HepG2 (cell line): Measurements from ENCODE around the gene RAB6B. TPM values are rescaled to one million over a fixed set of nuclear protein-coding genes. Genes with fewer than 3 reads are reported as not detected.

Source experiments
- ATAC-seq: fragments of 200-7000 bp; cut with Tn5 transposase; 3 replicates; pipeline ENCODE4 v1.9.1; 2020; ENCODE audit warnings: mild to moderate bottlenecking, moderate library complexity
- BruUV-seq: library from RNA; stranded (reverse); fragments of 400-500 nt; replicated peaks from 2 replicates; lab custom pipeline; 2021; lab: Mats Ljungman, UMichigan
- CTCF ChIA-PET: fragments of 300-600 bp; formaldehyde crosslinking; extraction: SDS; loops from one replicate; lab custom pipeline; 2021; ENCODE audit warnings: low total read pairs, inconsistent platforms, low intra/inter-chr PET ratio; lab: Yijun Ruan, JAX
- POLR2A ChIA-PET: fragments of 350-600 bp; sonication (Branson Sonifier 250); formaldehyde crosslinking; loops from one replicate; lab custom pipeline; 2020; ENCODE audit warnings: antibody characterized with exemption, inconsistent platforms; lab: Yijun Ruan, JAX
- DNase-seq: peaks from one replicate; pipeline ENCODE4 v3.0.0-alpha.2; 2015; ENCODE audit warnings: low spot score
- FAIRE-seq: peaks from 3 replicates; lab custom pipeline; 2011; peaks lifted over from hg19 to GRCh38; lab: Jason Lieb, UNC
- H2AFZ ChIP-seq: one replicate; pipeline ENCODE4 v1.6.1; 2011; ENCODE audit warnings: low read length, inconsistent platforms
- H3K27ac ChIP-seq: fragments of 300-600 bp; 3 replicates; pipeline ENCODE4 v1.8.0; 2011; ENCODE audit warnings: mixed run types, mild to moderate bottlenecking, mixed read lengths, low read length, inconsistent platforms; ENCODE audit not compliant: insufficient read depth; ENCODE audit errors: extremely low read length
- H3K27me3 ChIP-seq, 2 experiments: fragments of 200-600 bp in 1 of 2; 2 replicates in 1 of 2; 3 replicates in 1 of 2; pipeline versions ENCODE4 v1.6.0 to v1.8.0; 2011; ENCODE audit warnings: low read length in 2 of 2, mild to moderate bottlenecking in 2 of 2, moderate library complexity in 2 of 2, inconsistent platforms in 1 of 2; ENCODE audit not compliant: insufficient read depth in 2 of 2, control insufficient read depth in 1 of 2
- H3K36me3 ChIP-seq, 2 experiments: fragments of 200-600 bp in 1 of 2; replicated peaks in 1 of 2; 2 replicates in 1 of 2; 3 replicates in 1 of 2; pipeline versions ENCODE4 v1.5.1 to v1.8.0; 2011; ENCODE audit warnings: low read length in 2 of 2, inconsistent platforms in 1 of 2; ENCODE audit not compliant: insufficient read depth in 2 of 2, control insufficient read depth in 1 of 2
- H3K4me1 ChIP-seq: 2 replicates; pipeline ENCODE4 v1.5.1; 2012; ENCODE audit warnings: low read length, inconsistent platforms; ENCODE audit not compliant: insufficient read depth
- H3K4me2 ChIP-seq: 2 replicates; pipeline ENCODE4 v1.6.0; 2011; ENCODE audit warnings: low read depth, low read length, inconsistent platforms
- H3K4me3 ChIP-seq, 3 experiments: fragments of 200-600 bp in 1 of 3; sonication (generic), shearing (Covaris generic) in 1 of 3; replicated peaks in 1 of 3; 2 replicates each; pipeline ENCODE4 v1.5.1; 2011 to 2016; ENCODE audit warnings: low read length in 3 of 3, inconsistent platforms in 2 of 3, low read depth in 2 of 3, mild to moderate bottlenecking in 2 of 3, control low read depth in 1 of 3, mixed read lengths in 1 of 3; ENCODE audit not compliant: insufficient read depth in 1 of 3
- H3K79me2 ChIP-seq: one replicate; pipeline ENCODE4 v1.6.1; 2011; ENCODE audit warnings: low read length, inconsistent platforms; ENCODE audit not compliant: insufficient read depth
- H3K9ac ChIP-seq: 2 replicates; pipeline ENCODE4 v1.6.0; 2011; ENCODE audit warnings: mild to moderate bottlenecking, low read depth, low read length, inconsistent platforms; ENCODE audit not compliant: insufficient read depth
- H3K9me3 ChIP-seq: 2 replicates; pipeline ENCODE4 v1.5.1; 2012; ENCODE audit warnings: mild to moderate bottlenecking, low read length
- H4K20me1 ChIP-seq: 2 replicates; pipeline ENCODE4 v1.6.0; 2011; ENCODE audit warnings: inconsistent platforms, mild to moderate bottlenecking, low read length, moderate library complexity; ENCODE audit not compliant: insufficient read depth
- ATF3 ChIP-seq: sonication (generic); formaldehyde crosslinking; IDR thresholded peaks from 2 replicates; pipeline ENCODE4 v1.4.0; 2020; ENCODE audit warnings: missing genetic modification reagents
- CREB1 ChIP-seq, 2 experiments: fragments of 450-650 bp in 1 of 2; IDR thresholded peaks; 2 replicates each; pipeline ENCODE4 v1.6.1; 2016 to 2017; ENCODE audit warnings: control low read depth in 1 of 2, mild to moderate bottlenecking in 1 of 2, missing compliant biosample characterization in 1 of 2, missing genetic modification characterization in 1 of 2
- FOSL2 ChIP-seq: sonication (generic); formaldehyde crosslinking; IDR thresholded peaks from 2 replicates; pipeline ENCODE4 v1.4.0; 2020; ENCODE audit warnings: missing genetic modification reagents
- HNF4A ChIP-seq: sonication (generic); formaldehyde crosslinking; IDR thresholded peaks from 2 replicates; pipeline ENCODE4 v1.4.0; 2020; ENCODE audit warnings: missing genetic modification reagents
- JUN ChIP-seq: sonication (generic); formaldehyde crosslinking; IDR thresholded peaks from 2 replicates; pipeline ENCODE4 v1.4.0; 2020; ENCODE audit warnings: mild to moderate bottlenecking, missing genetic modification reagents
- MED1 ChIP-seq: sonication (generic); formaldehyde crosslinking; IDR thresholded peaks from 2 replicates; pipeline ENCODE4 v1.4.0; 2020; ENCODE audit warnings: missing genetic modification reagents
- NR2F6 ChIP-seq, 2 experiments: IDR thresholded peaks; 2 replicates each; pipeline ENCODE4 v1.6.1; 2016; ENCODE audit warnings: antibody characterized with exemption in 1 of 2, mild to moderate bottlenecking in 1 of 2
- RXRA ChIP-seq: sonication (generic); formaldehyde crosslinking; IDR thresholded peaks from 2 replicates; pipeline ENCODE4 v1.5.1; 2020; ENCODE audit warnings: missing genetic modification reagents
- SALL1 ChIP-seq: sonication (generic); formaldehyde crosslinking; IDR thresholded peaks from 2 replicates; pipeline ENCODE4 v1.8.0; 2022; ENCODE audit warnings: mild to moderate bottlenecking, missing genetic modification reagents
- TEAD3 ChIP-seq: optimal IDR thresholded peaks from 2 replicates; pipeline ENCODE3; 2016; ENCODE audit warnings: borderline replicate concordance
- ZFP37 ChIP-seq: sonication (generic); formaldehyde crosslinking; IDR thresholded peaks from 2 replicates; pipeline ENCODE4 v1.4.0; 2020; ENCODE audit warnings: missing genetic modification reagents, borderline replicate concordance
- ZFX ChIP-seq: sonication (generic); formaldehyde crosslinking; IDR thresholded peaks from 2 replicates; pipeline ENCODE4 v1.4.0; 2020; ENCODE audit warnings: mild to moderate bottlenecking, low read depth, missing genetic modification reagents, moderate library complexity
- ZFY ChIP-seq: sonication (generic); formaldehyde crosslinking; IDR thresholded peaks from 2 replicates; pipeline ENCODE4 v1.4.0; 2020; ENCODE audit warnings: missing genetic modification reagents
- ZNF589 ChIP-seq: sonication (generic); formaldehyde crosslinking; conservative IDR thresholded peaks from 2 replicates; pipeline ENCODE4 v1.8.0; 2022; ENCODE audit warnings: mild to moderate bottlenecking, moderate library complexity, missing genetic modification reagents
- ZNF746 ChIP-seq: sonication (generic); formaldehyde crosslinking; IDR thresholded peaks from 2 replicates; pipeline ENCODE4 v1.8.0; 2022; ENCODE audit warnings: mild to moderate bottlenecking, missing genetic modification reagents
- ZNF788 ChIP-seq: sonication (generic); formaldehyde crosslinking; IDR thresholded peaks from 2 replicates; pipeline ENCODE4 v1.5.0; 2020; ENCODE audit warnings: mild to moderate bottlenecking, missing genetic modification reagents, borderline replicate concordance
- ZNF792 ChIP-seq: IDR thresholded peaks from 2 replicates; pipeline ENCODE4 v1.6.1; 2016
- ZSCAN25 ChIP-seq: sonication (generic); formaldehyde crosslinking; IDR thresholded peaks from 2 replicates; pipeline ENCODE4 v1.8.0; 2022; ENCODE audit warnings: mild to moderate bottlenecking, missing genetic modification reagents
- WGBS: methylation state at CpG from one replicate; pipeline ENCODE4 v1.1.6; 2017; ENCODE audit warnings: low lambda C conversion rate; 5-methylcytosine and 5-hydroxymethylcytosine counted together
- in situ Hi-C: cut with HindIII; loops from 2 replicates; pipeline ENCODE4 v1.10.0; 2017; ENCODE audit warnings: low pct_unique_long_range_greater_than_20kb; ENCODE audit not compliant: extremely low pct_ligation_motif_present
- intact Hi-C: fragments of 100-400 bp; cut with micrococcal nuclease; formaldehyde crosslinking; loops from one replicate; pipeline ENCODE4 v1.10.0; 2022; ENCODE audit not compliant: unreplicated experiment
- polyA plus RNA-seq, 8 experiments: library from polyadenylated mRNA; depleted of rRNA in 3 of 8; stranded (reverse) in 7 of 8; unstranded in 1 of 8; fragments of >200 nt; fragmentation: Illumina TruSeq in 4 of 8; extraction: Trizol in 4 of 8; gene quantifications; 2 replicates each; pipeline versions ENCODE4 v1.2.1 to v1.2.3, GENCODE V29; 2011 to 2016; ENCODE audit warnings: low read depth in 4 of 8, missing spikeins in 1 of 8, mixed read lengths in 1 of 8; ENCODE audit not compliant: insufficient read depth in 1 of 8
- total RNA-seq, 5 experiments: library from RNA; depleted of rRNA; stranded (reverse); fragments of >200 nt; fragmentation: Illumina TruSeq; extraction: Trizol; gene quantifications; 2 replicates each; pipeline ENCODE4 v1.2.3, GENCODE V29; 2016; ENCODE audit warnings: low read depth in 1 of 5
- TF ChIP-seq, protein P1 (sequence below): sonication (generic); formaldehyde crosslinking; conservative IDR thresholded peaks from 2 replicates; pipeline ENCODE4 v1.4.0; 2020; ENCODE audit warnings: mild to moderate bottlenecking, missing genetic modification reagents, moderate library complexity
- TF ChIP-seq, protein P2 (sequence below): IDR thresholded peaks from 2 replicates; pipeline ENCODE4 v1.6.1; 2018; ENCODE audit warnings: missing genetic modification reagents

The RAB6B gene
- total and polyA plus RNA-seq, 2 of the 13 experiments (the other 11 are each of a cell fraction or from before 2014, with no cell fraction given), result 0.16 TPM; not detected in 1

GRCh38 chr3:133832802-133833144 is 62.9 kb downstream of the RAB6B start:
- H3K27ac ChIP-seq, result no peak overlapping the region
- DNase-seq (peak; percentile 54), FAIRE-seq (no peak), ATAC-seq (peak; percentile 93)
- peaks cover 16% of the 10 kb centered on the region for H3K4me1 ChIP-seq
- no peaks in the 10 kb centered on the region for H3K9me3 ChIP-seq
- no peak overlapping the region for H2AFZ ChIP-seq
- POLR2A ChIA-PET, result interaction anchor here (0.6 to 1.0 kb wide), 2 partner anchors 87 to 283 kb away, joined by 3 read pairs; no protein-coding TSS in a partner anchor
- H3K36me3 ChIP-seq, result no peaks in the 10 kb centered on the region
- H3K4me3 ChIP-seq, result peak overlapping the region in 1 of 3 experiments; percentile 56; a peak in 1 of 6 replicates
- 38% methylated on average over 3 of the region's 10 CpGs for WGBS
- no TSS peak for BruUV-seq
- no peaks in the 10 kb centered on the region for H4K20me1 ChIP-seq
- in situ Hi-C loops, result no loop called here
- peaks cover 3 to 27% of the 10 kb centered on the region in 2 experiments; a peak in 4 of 5 replicates for H3K27me3 ChIP-seq
- no peaks in the 10 kb centered on the region for H3K79me2 ChIP-seq
- CTCF ChIA-PET, result no interaction called here
- peak overlapping the region; percentile 31; the same call in 1 of the 2 replicates for H3K9ac ChIP-seq
- intact Hi-C loops, result no loop called here
- peak overlapping the region; percentile 60 for H3K4me2 ChIP-seq
- TF ChIP-seq ZNF788 (CRISPR knock-in tag), result no peak
- no peak for TF ChIP-seq ZNF746
- TF ChIP-seq ZFX (CRISPR knock-in tag), result peak; percentile 24; the same call in 1 of the 2 replicates
- TF ChIP-seq, protein P1, sequence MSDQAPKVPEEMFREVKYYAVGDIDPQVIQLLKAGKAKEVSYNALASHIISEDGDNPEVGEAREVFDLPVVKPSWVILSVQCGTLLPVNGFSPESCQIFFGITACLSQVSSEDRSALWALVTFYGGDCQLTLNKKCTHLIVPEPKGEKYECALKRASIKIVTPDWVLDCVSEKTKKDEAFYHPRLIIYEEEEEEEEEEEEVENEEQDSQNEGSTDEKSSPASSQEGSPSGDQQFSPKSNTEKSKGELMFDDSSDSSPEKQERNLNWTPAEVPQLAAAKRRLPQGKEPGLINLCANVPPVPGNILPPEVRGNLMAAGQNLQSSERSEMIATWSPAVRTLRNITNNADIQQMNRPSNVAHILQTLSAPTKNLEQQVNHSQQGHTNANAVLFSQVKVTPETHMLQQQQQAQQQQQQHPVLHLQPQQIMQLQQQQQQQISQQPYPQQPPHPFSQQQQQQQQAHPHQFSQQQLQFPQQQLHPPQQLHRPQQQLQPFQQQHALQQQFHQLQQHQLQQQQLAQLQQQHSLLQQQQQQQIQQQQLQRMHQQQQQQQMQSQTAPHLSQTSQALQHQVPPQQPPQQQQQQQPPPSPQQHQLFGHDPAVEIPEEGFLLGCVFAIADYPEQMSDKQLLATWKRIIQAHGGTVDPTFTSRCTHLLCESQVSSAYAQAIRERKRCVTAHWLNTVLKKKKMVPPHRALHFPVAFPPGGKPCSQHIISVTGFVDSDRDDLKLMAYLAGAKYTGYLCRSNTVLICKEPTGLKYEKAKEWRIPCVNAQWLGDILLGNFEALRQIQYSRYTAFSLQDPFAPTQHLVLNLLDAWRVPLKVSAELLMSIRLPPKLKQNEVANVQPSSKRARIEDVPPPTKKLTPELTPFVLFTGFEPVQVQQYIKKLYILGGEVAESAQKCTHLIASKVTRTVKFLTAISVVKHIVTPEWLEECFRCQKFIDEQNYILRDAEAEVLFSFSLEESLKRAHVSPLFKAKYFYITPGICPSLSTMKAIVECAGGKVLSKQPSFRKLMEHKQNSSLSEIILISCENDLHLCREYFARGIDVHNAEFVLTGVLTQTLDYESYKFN (CRISPR knock-in tag), result 0 out of 2 replicates have a peak, but pooled peaks have one; percentile 9
- TF ChIP-seq ZFP37 (CRISPR knock-in tag), result no peak
- peak; percentile 33; the same call in 1 of the 2 replicates for TF ChIP-seq CREB1 (IDR thresholded peaks at IDR 0.05)
- TF ChIP-seq CREB1 (CRISPR knock-in tag; IDR thresholded peaks at IDR 0.05), result no peak
- TF ChIP-seq ZNF792 (CRISPR knock-in tag), result no peak
- no peak for TF ChIP-seq NR2F6 (IDR thresholded peaks at IDR 0.05)
- TF ChIP-seq NR2F6 (CRISPR knock-in tag; IDR thresholded peaks at IDR 0.05), result peak; percentile 17; the same call in 1 of the 2 replicates
- TF ChIP-seq ZFY (CRISPR knock-in tag), result 0 out of 2 replicates have a peak, but pooled peaks have one; percentile 12
- TF ChIP-seq JUN (CRISPR knock-in tag), result peak; percentile 75; the same call in 1 of the 2 replicates
- TF ChIP-seq FOSL2 (CRISPR knock-in tag), result peak; percentile 66
- TF ChIP-seq SALL1, result peak; percentile 39; the same call in 1 of the 2 replicates
- TF ChIP-seq MED1 (CRISPR knock-in tag), result 0 out of 2 replicates have a peak, but pooled peaks have one; percentile 13
- TF ChIP-seq ATF3 (CRISPR knock-in tag), result 0 out of 2 replicates have a peak, but pooled peaks have one; percentile 21
- TF ChIP-seq, protein P2, sequence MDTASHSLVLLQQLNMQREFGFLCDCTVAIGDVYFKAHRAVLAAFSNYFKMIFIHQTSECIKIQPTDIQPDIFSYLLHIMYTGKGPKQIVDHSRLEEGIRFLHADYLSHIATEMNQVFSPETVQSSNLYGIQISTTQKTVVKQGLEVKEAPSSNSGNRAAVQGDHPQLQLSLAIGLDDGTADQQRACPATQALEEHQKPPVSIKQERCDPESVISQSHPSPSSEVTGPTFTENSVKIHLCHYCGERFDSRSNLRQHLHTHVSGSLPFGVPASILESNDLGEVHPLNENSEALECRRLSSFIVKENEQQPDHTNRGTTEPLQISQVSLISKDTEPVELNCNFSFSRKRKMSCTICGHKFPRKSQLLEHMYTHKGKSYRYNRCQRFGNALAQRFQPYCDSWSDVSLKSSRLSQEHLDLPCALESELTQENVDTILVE (CRISPR knock-in tag), result no peak
- TF ChIP-seq HNF4A (CRISPR knock-in tag), result 0 out of 2 replicates have a peak, but pooled peaks have one; percentile 21
- 0 out of 2 replicates have a peak, but pooled peaks have one; percentile 52 for TF ChIP-seq ZNF589 (CRISPR knock-in tag)
- peak; percentile 87 for TF ChIP-seq TEAD3 (CRISPR knock-in tag)
- TF ChIP-seq ZSCAN25, result no peak
- peak; percentile 44 for TF ChIP-seq RXRA (CRISPR knock-in tag)
